SU-DHL-6 (cell line): ENCODE data around the gene HACD3.

Experiments used
- H2AFZ ChIP-seq: fragments of 200-600 bp; sonication (generic); 2 replicates; pipeline ENCODE4 v1.6.1; 2014; ENCODE audit warnings: low read depth, mild to moderate bottlenecking, moderate library complexity, mixed read lengths, antibody characterized with exemption, low read length; ENCODE audit not compliant: severe bottlenecking
- H3F3A ChIP-seq: fragments of 200-600 bp; shearing (Covaris generic); 2 replicates; pipeline ENCODE4 v1.6.0; 2016; ENCODE audit warnings: antibody characterized with exemption, mild to moderate bottlenecking; ENCODE audit not compliant: insufficient read depth
- H3K27ac ChIP-seq: fragments of 200-600 bp; sonication (generic); 2 replicates; pipeline ENCODE4 v1.5.1; 2016; ENCODE audit warnings: low read depth, mild to moderate bottlenecking, low read length, moderate library complexity, mixed read lengths
- H3K27me3 ChIP-seq: fragments of 200-600 bp; sonication (generic), shearing (Covaris generic); 2 replicates; pipeline ENCODE4 v1.6.0; 2014; ENCODE audit warnings: mild to moderate bottlenecking, low read length
- H3K36me3 ChIP-seq: fragments of 200-600 bp; sonication (generic); 2 replicates; pipeline ENCODE4 v1.6.1; 2014; ENCODE audit warnings: mild to moderate bottlenecking, low read length, mixed read lengths
- H3K4me2 ChIP-seq: fragments of 300-600, 200-600 bp; shearing (Covaris generic), sonication (generic); 2 replicates; pipeline ENCODE4 v1.6.0; 2014; ENCODE audit warnings: low read length, low read depth, mild to moderate bottlenecking; ENCODE audit not compliant: poor library complexity, severe bottlenecking
- H3K4me3 ChIP-seq: fragments of 200-600 bp; sonication (generic); 2 replicates; pipeline ENCODE4 v1.5.1; 2014; ENCODE audit warnings: antibody characterized with exemption, low read length, mild to moderate bottlenecking, mixed read lengths; ENCODE audit not compliant: insufficient read depth, poor library complexity, severe bottlenecking
- H3K79me2 ChIP-seq: fragments of 200-600 bp; sonication (generic); 2 replicates; pipeline ENCODE4 v1.6.1; 2014; ENCODE audit warnings: mild to moderate bottlenecking, low read length, moderate library complexity; ENCODE audit not compliant: insufficient read depth
- H3K9ac ChIP-seq: fragments of 200-600 bp; sonication (generic); 2 replicates; pipeline ENCODE4 v1.7.0; 2014; ENCODE audit warnings: mild to moderate bottlenecking, low read length
- H3K9me2 ChIP-seq: fragments of 200-600 bp; sonication (generic); replicated peaks from 2 replicates; pipeline ENCODE4 v1.6.1; 2014; ENCODE audit warnings: low read length; ENCODE audit not compliant: insufficient read depth
- H3K9me3 ChIP-seq: fragments of 200-600 bp; sonication (generic); 2 replicates; pipeline ENCODE4 v1.6.1; 2014; ENCODE audit warnings: low read length, mixed read lengths; ENCODE audit not compliant: insufficient read depth
- H4K20me1 ChIP-seq: fragments of 200-600 bp; sonication (generic); 2 replicates; pipeline ENCODE4 v1.6.1; 2014; ENCODE audit warnings: low read depth, mild to moderate bottlenecking, antibody characterized with exemption, low read length, moderate library complexity, mixed read lengths
- EZH2phosphoT487 ChIP-seq: fragments of 200-600 bp; sonication (generic), shearing (Covaris generic); conservative IDR thresholded peaks from 2 replicates; pipeline ENCODE4 v1.6.1; 2018; ENCODE audit warnings: mild to moderate bottlenecking, antibody characterized with exemption, low read length, moderate library complexity, mixed read lengths
- TF ChIP-seq, protein P1 (sequence below): fragments of 200-600 bp; sonication (generic); IDR thresholded peaks from one replicate; pipeline ENCODE4 v1.5.1; 2017; ENCODE audit warnings: antibody characterized with exemption, mild to moderate bottlenecking, low read length, moderate library complexity; ENCODE audit not compliant: insufficient read depth, poor library complexity, severe bottlenecking

The HACD3 gene, protein sequence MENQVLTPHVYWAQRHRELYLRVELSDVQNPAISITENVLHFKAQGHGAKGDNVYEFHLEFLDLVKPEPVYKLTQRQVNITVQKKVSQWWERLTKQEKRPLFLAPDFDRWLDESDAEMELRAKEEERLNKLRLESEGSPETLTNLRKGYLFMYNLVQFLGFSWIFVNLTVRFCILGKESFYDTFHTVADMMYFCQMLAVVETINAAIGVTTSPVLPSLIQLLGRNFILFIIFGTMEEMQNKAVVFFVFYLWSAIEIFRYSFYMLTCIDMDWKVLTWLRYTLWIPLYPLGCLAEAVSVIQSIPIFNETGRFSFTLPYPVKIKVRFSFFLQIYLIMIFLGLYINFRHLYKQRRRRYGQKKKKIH

DNA sequence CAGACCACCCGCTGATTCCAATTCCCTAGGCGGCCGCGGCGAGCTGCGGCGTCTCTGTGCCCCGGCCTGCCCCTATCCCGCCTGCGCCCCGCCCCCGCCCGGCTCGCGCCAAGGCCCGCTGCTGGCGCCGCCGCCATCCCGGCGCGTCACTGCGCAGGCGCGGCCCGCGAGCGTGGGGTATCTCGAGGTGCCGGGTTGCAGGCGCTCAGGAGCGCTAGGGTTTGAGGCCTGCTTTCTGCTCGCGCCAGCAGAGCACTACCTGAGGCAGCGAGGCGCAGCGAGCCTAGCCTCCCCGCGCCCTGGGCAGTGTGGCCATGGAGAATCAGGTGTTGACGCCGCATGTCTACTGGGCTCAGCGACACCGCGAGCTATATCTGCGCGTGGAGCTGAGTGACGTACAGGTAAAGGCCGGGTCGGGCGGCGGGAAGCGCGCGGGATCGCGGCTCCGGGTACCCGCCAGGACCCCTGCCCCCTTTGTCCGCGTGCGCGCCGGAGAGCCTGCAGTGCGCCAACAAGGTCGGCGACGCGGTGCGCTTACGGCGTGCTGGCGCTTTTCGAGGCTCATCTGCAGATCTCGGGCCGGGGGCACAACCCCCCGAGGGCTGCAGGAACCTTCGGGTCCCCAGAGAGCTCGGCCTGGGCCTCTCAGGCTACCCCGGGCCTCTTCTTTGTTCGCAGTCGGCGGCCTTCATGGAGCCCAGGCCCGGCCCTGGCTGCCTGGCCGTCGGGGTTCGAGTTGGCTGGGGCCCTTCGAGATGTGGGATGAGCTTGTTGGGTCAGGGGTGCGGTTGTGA is at the start of gene HACD3:
HACD3 (plus strand) TSS at position 146 of the 794 bp plus-strand sequence; CDS start at position 315, 169 bp downstream.
- Histone ChIP-seq H3K9me2 (no peaks in the 10 kb centered on the region), H3K4me3 (peak within 1 kb of the TSS; percentile 88)

GRCh38 chr15:65484876-65485275 is 45.4 kb upstream of the HACD3 start:
- TF ChIP-seq, protein P1, sequence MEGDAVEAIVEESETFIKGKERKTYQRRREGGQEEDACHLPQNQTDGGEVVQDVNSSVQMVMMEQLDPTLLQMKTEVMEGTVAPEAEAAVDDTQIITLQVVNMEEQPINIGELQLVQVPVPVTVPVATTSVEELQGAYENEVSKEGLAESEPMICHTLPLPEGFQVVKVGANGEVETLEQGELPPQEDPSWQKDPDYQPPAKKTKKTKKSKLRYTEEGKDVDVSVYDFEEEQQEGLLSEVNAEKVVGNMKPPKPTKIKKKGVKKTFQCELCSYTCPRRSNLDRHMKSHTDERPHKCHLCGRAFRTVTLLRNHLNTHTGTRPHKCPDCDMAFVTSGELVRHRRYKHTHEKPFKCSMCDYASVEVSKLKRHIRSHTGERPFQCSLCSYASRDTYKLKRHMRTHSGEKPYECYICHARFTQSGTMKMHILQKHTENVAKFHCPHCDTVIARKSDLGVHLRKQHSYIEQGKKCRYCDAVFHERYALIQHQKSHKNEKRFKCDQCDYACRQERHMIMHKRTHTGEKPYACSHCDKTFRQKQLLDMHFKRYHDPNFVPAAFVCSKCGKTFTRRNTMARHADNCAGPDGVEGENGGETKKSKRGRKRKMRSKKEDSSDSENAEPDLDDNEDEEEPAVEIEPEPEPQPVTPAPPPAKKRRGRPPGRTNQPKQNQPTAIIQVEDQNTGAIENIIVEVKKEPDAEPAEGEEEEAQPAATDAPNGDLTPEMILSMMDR, result no peak
- no peak for TF ChIP-seq EZH2phosphoT487
- Histone ChIP-seq H3K9me3 (no peaks in the 10 kb centered on the region), H3K27me3 (no peaks in the 10 kb centered on the region), H3K27ac (no peak overlapping the region), H4K20me1 (no peaks in the 10 kb centered on the region), H3K9me2 (no peaks in the 10 kb centered on the region), H3K4me2 (no peak overlapping the region), H3K36me3 (peaks cover 31% of the 10 kb centered on the region; the same call in 1 of the 2 replicates), H3K9ac (no peak overlapping the region), H2AFZ (no peak overlapping the region), H3K4me3 (no peak overlapping the region), H3F3A (0 out of 2 replicates have a peak, but pooled peaks cover 2% of the 10 kb centered on the region), H3K79me2 (no peaks in the 10 kb centered on the region)

More for the DNA sequence above, at the start of gene HACD3:
- Histone ChIP-seq H3K79me2 (peaks cover 52% of the 10 kb centered on the region), H3K9ac (peak within 1 kb of the TSS; percentile 98), H3K9me3 (no peaks in the 10 kb centered on the region), H2AFZ (peak within 1 kb of the TSS; percentile 93), H3K27me3 (no peaks in the 10 kb centered on the region), H3F3A (no peaks in the 10 kb centered on the region; the same call in 1 of the 2 replicates), H4K20me1 (no peaks in the 10 kb centered on the region), H3K4me2 (peak within 1 kb of the TSS; percentile 69), H3K27ac (peak within 1 kb of the TSS; percentile 69), H3K36me3 (no peaks in the 10 kb centered on the region)
- TF ChIP-seq, protein P1, result no peak
- no peak for TF ChIP-seq EZH2phosphoT487

DNA sequence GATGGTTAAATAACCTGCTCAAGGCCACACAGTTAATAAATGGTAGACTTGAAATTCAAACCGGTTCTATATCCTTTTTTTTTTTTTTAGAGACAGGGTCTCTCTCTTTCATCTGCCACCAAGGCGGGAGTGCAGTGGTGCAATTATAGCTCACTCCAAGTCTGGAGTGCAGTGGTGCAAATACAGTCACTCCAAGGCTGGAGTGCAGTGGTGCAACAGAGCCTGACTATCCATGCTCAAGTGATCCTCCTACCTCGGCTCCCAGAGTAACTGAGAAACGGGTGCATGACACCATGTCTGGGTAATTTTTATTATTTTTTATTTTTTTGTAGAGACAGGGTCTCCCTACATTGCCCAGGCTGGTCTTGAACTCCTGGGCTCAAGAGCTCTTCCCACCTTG is 36.2 kb upstream of the HACD3 start:
- H3K79me2 ChIP-seq, result peaks cover 23% of the 10 kb centered on the region; the same call in 1 of the 2 replicates
- H3K36me3 ChIP-seq, result peaks cover 25% of the 10 kb centered on the region
- no peak overlapping the region for H3K9ac ChIP-seq
- H4K20me1 ChIP-seq, result peaks cover 6% of the 10 kb centered on the region; the same call in 1 of the 2 replicates
- H2AFZ ChIP-seq, result no peak overlapping the region
- no peak overlapping the region for H3K4me3 ChIP-seq
- H3K9me3 ChIP-seq, result no peaks in the 10 kb centered on the region
- H3K9me2 ChIP-seq, result no peaks in the 10 kb centered on the region
- H3K27me3 ChIP-seq, result no peaks in the 10 kb centered on the region
- no peak overlapping the region for H3K27ac ChIP-seq
- H3K4me2 ChIP-seq, result no peak overlapping the region
- TF ChIP-seq, protein P1, result no peak
- TF ChIP-seq EZH2phosphoT487, result no peak
- H3F3A ChIP-seq, result peaks cover 5% of the 10 kb centered on the region; the same call in 1 of the 2 replicates
